HepG2 (cell line): Measurements from ENCODE around the gene SYNE1. TPM values are rescaled to one million over a fixed set of nuclear protein-coding genes. Genes with fewer than 3 reads are reported as not detected.
A peak's percentile ranks its signal among the peaks of the same experiment; 100 is the strongest.

ENCODE experiments used
- ESRRA ChIP-seq: sonication (generic); formaldehyde crosslinking; IDR thresholded peaks from 2 replicates; pipeline ENCODE4 v1.5.1; 2020; ENCODE audit warnings: mild to moderate bottlenecking, low read depth, missing genetic modification reagents
- KDM4B ChIP-seq: sonication (generic); formaldehyde crosslinking; IDR thresholded peaks from 2 replicates; pipeline ENCODE4 v1.4.0; 2020; ENCODE audit warnings: missing genetic modification reagents
- MYNN ChIP-seq: sonication (generic); formaldehyde crosslinking; IDR thresholded peaks from 2 replicates; pipeline ENCODE4 v1.4.0; 2020; ENCODE audit warnings: mild to moderate bottlenecking, low read depth, missing genetic modification reagents
- RFX3 ChIP-seq: IDR thresholded peaks from 2 replicates; pipeline ENCODE4 v1.6.1; 2016; ENCODE audit warnings: missing biosample characterization, missing genetic modification reagents
- TCF7L2 ChIP-seq: IDR thresholded peaks from 2 replicates; pipeline ENCODE4 v1.6.1; 2011; ENCODE audit warnings: mild to moderate bottlenecking, low read depth, low read length, moderate library complexity
- ZNF564 ChIP-seq: sonication (generic); formaldehyde crosslinking; IDR thresholded peaks from 2 replicates; pipeline ENCODE4 v1.8.1; 2023; ENCODE audit warnings: mild to moderate bottlenecking, missing genetic modification reagents
- ZNF570 ChIP-seq: sonication (generic); formaldehyde crosslinking; IDR thresholded peaks from 2 replicates; pipeline ENCODE4 v1.4.0; 2020; ENCODE audit warnings: mild to moderate bottlenecking, missing genetic modification reagents, borderline replicate concordance
- ZNF589 ChIP-seq: sonication (generic); formaldehyde crosslinking; conservative IDR thresholded peaks from 2 replicates; pipeline ENCODE4 v1.8.0; 2022; ENCODE audit warnings: mild to moderate bottlenecking, moderate library complexity, missing genetic modification reagents
- ZZZ3 ChIP-seq: sonication (generic); formaldehyde crosslinking; IDR thresholded peaks from 2 replicates; pipeline ENCODE4 v1.4.0; 2020; ENCODE audit warnings: missing genetic modification reagents, mild to moderate bottlenecking, borderline replicate concordance
- polyA plus RNA-seq, 8 experiments: library from polyadenylated mRNA; depleted of rRNA in 3 of 8; stranded (reverse) in 7 of 8; unstranded in 1 of 8; fragments of >200 nt; fragmentation: Illumina TruSeq in 4 of 8; extraction: Trizol in 4 of 8; gene quantifications; 2 replicates each; pipeline versions ENCODE4 v1.2.1 to v1.2.3, GENCODE V29; 2011 to 2016; ENCODE audit warnings: low read depth in 4 of 8, missing spikeins in 1 of 8, mixed read lengths in 1 of 8; ENCODE audit not compliant: insufficient read depth in 1 of 8
- total RNA-seq, 5 experiments: library from RNA; depleted of rRNA; stranded (reverse); fragments of >200 nt; fragmentation: Illumina TruSeq; extraction: Trizol; gene quantifications; 2 replicates each; pipeline ENCODE4 v1.2.3, GENCODE V29; 2016; ENCODE audit warnings: low read depth in 1 of 5
- TF ChIP-seq, protein P1 (sequence below): sonication (generic); formaldehyde crosslinking; IDR thresholded peaks from 2 replicates; pipeline ENCODE4 v1.5.1; 2020; ENCODE audit warnings: mild to moderate bottlenecking, missing genetic modification reagents, borderline replicate concordance
- TF ChIP-seq, protein P2 (sequence below): sonication (generic); formaldehyde crosslinking; IDR thresholded peaks from 2 replicates; pipeline ENCODE4 v1.4.0; 2020; ENCODE audit warnings: mild to moderate bottlenecking, missing genetic modification reagents
- TF ChIP-seq, protein P3 (sequence below): sonication (generic); formaldehyde crosslinking; IDR thresholded peaks from 2 replicates; pipeline ENCODE4 v1.4.0; 2020; ENCODE audit warnings: missing genetic modification reagents
- TF ChIP-seq, protein P4 (sequence below): sonication (generic); formaldehyde crosslinking; IDR thresholded peaks from 2 replicates; pipeline ENCODE4 v1.5.0; 2020; ENCODE audit warnings: mild to moderate bottlenecking, missing genetic modification reagents
- TF ChIP-seq, protein P5 (sequence below): sonication (generic); formaldehyde crosslinking; IDR thresholded peaks from 2 replicates; pipeline ENCODE4 v1.8.0; 2022; ENCODE audit warnings: mild to moderate bottlenecking, missing genetic modification reagents, moderate library complexity

The SYNE1 gene
- total and polyA plus RNA-seq, 2 of the 13 experiments (the other 11 are each of a cell fraction or from before 2014, with no cell fraction given) = 5.5 to 15.9 TPM

DNA sequence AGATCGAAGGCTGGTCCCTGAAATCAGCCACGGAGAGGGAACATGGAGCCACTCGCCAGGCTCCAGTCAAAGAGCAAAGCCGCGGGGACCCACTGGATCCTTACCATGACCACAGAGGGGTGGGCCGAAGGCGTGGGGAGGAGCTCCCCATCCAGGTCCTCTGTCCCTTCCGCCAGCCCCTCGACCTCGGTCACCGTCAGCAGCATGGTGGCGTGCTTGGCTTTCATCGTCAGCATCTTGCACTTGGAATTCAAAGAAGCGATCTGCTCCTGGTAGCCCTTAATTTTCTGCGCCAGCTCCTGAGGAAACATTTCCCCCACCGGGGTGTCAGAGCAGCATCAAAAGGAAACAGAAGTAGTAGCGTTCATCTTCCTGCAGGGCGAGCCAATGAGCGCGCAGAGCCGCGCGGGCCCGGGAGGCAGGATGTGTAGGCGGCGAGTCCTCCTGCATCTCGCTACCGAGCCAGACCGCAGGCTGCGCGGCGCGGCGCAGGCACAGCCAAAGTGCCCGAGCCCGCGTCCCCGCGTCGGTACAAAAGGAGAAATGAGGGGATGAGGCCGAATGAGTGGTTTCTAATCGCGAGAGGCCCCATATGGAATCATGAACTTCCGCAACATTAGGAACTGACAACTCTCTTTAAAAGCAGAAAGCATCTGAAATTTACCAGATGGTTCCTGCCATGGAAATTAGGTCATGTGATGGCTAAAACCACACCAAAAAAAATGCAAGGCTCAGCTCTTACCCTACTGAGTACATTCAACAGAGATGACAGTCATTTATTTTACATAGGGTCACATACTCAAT lies 335.2 kb downstream of the SYNE1 start (continued):
- TF ChIP-seq, protein P1, sequence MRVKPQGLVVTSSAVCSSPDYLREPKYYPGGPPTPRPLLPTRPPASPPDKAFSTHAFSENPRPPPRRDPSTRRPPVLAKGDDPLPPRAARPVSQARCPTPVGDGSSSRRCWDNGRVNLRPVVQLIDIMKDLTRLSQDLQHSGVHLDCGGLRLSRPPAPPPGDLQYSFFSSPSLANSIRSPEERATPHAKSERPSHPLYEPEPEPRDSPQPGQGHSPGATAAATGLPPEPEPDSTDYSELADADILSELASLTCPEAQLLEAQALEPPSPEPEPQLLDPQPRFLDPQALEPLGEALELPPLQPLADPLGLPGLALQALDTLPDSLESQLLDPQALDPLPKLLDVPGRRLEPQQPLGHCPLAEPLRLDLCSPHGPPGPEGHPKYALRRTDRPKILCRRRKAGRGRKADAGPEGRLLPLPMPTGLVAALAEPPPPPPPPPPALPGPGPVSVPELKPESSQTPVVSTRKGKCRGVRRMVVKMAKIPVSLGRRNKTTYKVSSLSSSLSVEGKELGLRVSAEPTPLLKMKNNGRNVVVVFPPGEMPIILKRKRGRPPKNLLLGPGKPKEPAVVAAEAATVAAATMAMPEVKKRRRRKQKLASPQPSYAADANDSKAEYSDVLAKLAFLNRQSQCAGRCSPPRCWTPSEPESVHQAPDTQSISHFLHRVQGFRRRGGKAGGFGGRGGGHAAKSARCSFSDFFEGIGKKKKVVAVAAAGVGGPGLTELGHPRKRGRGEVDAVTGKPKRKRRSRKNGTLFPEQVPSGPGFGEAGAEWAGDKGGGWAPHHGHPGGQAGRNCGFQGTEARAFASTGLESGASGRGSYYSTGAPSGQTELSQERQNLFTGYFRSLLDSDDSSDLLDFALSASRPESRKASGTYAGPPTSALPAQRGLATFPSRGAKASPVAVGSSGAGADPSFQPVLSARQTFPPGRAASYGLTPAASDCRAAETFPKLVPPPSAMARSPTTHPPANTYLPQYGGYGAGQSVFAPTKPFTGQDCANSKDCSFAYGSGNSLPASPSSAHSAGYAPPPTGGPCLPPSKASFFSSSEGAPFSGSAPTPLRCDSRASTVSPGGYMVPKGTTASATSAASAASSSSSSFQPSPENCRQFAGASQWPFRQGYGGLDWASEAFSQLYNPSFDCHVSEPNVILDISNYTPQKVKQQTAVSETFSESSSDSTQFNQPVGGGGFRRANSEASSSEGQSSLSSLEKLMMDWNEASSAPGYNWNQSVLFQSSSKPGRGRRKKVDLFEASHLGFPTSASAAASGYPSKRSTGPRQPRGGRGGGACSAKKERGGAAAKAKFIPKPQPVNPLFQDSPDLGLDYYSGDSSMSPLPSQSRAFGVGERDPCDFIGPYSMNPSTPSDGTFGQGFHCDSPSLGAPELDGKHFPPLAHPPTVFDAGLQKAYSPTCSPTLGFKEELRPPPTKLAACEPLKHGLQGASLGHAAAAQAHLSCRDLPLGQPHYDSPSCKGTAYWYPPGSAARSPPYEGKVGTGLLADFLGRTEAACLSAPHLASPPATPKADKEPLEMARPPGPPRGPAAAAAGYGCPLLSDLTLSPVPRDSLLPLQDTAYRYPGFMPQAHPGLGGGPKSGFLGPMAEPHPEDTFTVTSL (CRISPR knock-in tag) = peak; percentile 59
- no peak for TF ChIP-seq TCF7L2
- no peak for TF ChIP-seq RFX3
- TF ChIP-seq, protein P2, sequence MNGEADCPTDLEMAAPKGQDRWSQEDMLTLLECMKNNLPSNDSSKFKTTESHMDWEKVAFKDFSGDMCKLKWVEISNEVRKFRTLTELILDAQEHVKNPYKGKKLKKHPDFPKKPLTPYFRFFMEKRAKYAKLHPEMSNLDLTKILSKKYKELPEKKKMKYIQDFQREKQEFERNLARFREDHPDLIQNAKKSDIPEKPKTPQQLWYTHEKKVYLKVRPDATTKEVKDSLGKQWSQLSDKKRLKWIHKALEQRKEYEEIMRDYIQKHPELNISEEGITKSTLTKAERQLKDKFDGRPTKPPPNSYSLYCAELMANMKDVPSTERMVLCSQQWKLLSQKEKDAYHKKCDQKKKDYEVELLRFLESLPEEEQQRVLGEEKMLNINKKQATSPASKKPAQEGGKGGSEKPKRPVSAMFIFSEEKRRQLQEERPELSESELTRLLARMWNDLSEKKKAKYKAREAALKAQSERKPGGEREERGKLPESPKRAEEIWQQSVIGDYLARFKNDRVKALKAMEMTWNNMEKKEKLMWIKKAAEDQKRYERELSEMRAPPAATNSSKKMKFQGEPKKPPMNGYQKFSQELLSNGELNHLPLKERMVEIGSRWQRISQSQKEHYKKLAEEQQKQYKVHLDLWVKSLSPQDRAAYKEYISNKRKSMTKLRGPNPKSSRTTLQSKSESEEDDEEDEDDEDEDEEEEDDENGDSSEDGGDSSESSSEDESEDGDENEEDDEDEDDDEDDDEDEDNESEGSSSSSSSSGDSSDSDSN (CRISPR knock-in tag) = peak; percentile 97
- TF ChIP-seq ZNF564 (CRISPR knock-in tag) = peak; percentile 79; the same call in 1 of the 2 replicates
- TF ChIP-seq, protein P3, sequence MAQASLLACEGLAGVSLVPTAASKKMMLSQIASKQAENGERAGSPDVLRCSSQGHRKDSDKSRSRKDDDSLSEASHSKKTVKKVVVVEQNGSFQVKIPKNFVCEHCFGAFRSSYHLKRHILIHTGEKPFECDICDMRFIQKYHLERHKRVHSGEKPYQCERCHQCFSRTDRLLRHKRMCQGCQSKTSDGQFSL = no peak
- 0 out of 2 replicates have a peak, but pooled peaks have one; percentile 56 for TF ChIP-seq ZZZ3 (CRISPR knock-in tag)
- TF ChIP-seq MYNN = 0 out of 2 replicates have a peak, but pooled peaks have one; percentile 37
- 0 out of 2 replicates have a peak, but pooled peaks have one; percentile 50 for TF ChIP-seq ZNF589
- TF ChIP-seq, protein P4, sequence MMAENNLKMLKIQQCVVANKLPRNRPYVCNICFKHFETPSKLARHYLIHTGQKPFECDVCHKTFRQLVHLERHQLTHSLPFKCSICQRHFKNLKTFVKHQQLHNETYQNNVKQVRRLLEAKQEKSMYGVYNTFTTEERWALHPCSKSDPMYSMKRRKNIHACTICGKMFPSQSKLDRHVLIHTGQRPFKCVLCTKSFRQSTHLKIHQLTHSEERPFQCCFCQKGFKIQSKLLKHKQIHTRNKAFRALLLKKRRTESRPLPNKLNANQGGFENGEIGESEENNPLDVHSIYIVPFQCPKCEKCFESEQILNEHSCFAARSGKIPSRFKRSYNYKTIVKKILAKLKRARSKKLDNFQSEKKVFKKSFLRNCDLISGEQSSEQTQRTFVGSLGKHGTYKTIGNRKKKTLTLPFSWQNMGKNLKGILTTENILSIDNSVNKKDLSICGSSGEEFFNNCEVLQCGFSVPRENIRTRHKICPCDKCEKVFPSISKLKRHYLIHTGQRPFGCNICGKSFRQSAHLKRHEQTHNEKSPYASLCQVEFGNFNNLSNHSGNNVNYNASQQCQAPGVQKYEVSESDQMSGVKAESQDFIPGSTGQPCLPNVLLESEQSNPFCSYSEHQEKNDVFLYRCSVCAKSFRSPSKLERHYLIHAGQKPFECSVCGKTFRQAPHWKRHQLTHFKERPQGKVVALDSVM (CRISPR knock-in tag) = peak; percentile 69
- TF ChIP-seq, protein P5, sequence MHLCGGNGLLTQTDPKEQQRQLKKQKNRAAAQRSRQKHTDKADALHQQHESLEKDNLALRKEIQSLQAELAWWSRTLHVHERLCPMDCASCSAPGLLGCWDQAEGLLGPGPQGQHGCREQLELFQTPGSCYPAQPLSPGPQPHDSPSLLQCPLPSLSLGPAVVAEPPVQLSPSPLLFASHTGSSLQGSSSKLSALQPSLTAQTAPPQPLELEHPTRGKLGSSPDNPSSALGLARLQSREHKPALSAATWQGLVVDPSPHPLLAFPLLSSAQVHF (CRISPR knock-in tag) = no peak; the same call in 1 of the 2 replicates
- 0 out of 2 replicates have a peak, but pooled peaks have one; percentile 33 for TF ChIP-seq KDM4B (CRISPR knock-in tag)
- TF ChIP-seq ZNF570 (CRISPR knock-in tag) = no peak; the same call in 1 of the 2 replicates
- peak; percentile 12; the same call in 1 of the 2 replicates for TF ChIP-seq ESRRA
